SH-SY5Y (cell line): ENCODE data around the gene MRGPRF.

Source experiments
- GATA2 ChIP-seq: IDR thresholded peaks from 2 replicates; pipeline ENCODE4 v1.6.1; 2011; ENCODE audit warnings: mild to moderate bottlenecking, low read depth, low read length
- GATA3 ChIP-seq: IDR thresholded peaks from 2 replicates; pipeline ENCODE4 v1.6.1; 2011; ENCODE audit warnings: low read depth, mild to moderate bottlenecking, low read length, moderate library complexity

DNA sequence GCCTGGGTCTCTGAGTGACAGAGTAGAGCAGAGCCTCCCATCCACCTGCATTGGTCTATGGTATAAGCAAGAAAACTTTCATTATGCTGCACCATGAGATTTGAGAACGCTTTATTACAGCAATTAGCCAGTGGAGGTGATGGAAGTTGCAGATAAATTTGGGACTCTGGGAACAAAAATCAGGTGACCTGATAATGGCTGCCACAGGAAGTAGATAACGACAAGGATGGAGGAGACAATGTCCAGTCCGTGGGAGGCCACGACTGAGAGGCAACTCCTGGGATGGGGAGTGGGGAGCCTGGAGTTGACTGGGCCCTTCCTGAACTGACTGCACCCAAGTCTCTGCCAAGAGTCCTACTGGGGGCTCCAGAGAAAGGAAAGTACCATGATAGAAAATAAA lies 37.0 kb downstream of the MRGPRF start:
- TF ChIP-seq GATA2 (no peak), GATA3 (no peak)
